Stimulated activated CD8-positive, alpha-beta memory T cell treated with anti-CD3 and anti-CD28 coated beads, Interleukin-4, amount 100 ng/mL, for 1 hour (primary cell): ENCODE measurements around the gene NDUFV1.
"Not testable (repeated sequence)": the region's sequence is repeated elsewhere in the genome, so short reads cannot be mapped to it uniquely, and the experiment has no call there.

ENCODE experiments used
- DNase-seq, 2 donors: peaks; one replicate each; pipeline ENCODE4 v3.0.0-alpha.2; 2020; ENCODE audit warnings: low read depth in 2 of 2, low spot score in 1 of 2

NDUFV1 gene

DNA sequence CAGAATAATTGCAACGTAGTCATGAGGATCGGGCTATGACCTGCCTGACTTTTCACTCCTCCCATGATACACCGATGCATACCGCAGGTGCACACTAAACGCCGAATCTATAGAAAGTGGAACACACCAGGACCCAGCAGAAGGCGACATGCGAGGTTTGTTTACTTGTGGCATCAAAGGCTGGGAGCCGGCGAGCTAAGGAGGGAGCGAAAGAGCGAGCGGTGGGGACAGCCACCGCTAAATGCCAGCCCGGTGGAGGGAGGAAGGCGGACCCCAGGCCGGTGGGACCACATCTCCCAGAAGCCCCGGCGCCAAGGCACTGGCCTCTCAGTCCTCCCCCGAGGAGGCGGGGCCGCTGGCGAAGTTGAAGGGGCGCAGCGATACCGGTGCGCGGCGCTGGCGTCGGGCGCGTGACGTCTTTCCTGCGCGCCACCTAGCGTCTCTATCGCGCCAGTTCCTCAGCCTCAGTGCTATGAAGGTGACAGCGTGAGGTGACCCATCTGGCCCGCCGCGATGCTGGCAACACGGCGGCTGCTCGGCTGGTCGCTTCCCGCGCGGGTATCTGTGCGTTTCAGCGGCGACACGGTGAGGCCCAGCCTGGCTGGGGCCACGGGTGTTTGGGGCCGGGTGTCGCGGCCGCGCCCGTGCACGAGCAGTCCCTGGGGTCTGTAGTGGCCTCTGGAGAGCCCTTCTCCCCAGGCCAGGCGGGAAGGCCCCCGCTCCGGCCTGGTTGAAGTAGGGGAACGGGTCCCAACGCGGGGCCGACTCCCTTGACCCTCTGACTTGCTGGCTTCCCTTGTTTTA lies at the start of gene NDUFV1:
Gene NDUFV1 (plus strand): TSS at position 445 of the 804 bp plus-strand sequence. CDS start 69 bp downstream, at position 514.
- DNase-seq, result peak; percentile 88 to 92

DNA sequence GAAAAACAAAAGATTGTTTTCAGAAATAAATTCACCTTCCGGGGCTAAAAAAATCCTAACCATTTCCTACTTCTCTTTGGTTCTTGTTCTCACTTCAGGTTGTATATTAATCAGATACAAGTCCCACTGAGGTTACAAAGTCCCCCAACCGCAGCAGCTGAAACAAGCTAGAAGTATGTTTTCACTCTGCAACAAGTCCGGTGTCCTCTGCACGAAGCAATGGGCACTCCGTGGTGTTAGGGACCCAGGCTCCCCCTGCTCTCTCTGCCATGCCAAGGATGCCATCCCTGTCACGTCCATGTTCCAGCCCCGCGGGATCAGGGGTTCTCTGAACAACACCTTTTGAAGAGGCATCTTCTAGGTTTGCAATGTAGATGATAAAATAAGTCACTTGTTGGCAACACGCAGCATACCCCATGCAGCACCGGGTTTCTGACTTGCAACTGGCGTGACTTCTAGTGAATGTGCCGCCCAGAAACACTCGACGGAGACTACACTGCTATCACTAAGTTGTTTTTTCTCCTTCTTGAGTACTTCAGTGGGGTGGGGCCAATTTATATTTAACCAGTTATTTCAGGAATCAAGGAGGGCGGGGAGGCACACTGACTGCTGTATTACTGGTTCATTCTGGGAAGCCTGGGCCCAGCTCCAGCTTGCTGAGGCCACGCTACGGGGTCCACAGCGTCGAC lies 48.5 kb upstream of the NDUFV1 start:
- no peak for DNase-seq

DNA sequence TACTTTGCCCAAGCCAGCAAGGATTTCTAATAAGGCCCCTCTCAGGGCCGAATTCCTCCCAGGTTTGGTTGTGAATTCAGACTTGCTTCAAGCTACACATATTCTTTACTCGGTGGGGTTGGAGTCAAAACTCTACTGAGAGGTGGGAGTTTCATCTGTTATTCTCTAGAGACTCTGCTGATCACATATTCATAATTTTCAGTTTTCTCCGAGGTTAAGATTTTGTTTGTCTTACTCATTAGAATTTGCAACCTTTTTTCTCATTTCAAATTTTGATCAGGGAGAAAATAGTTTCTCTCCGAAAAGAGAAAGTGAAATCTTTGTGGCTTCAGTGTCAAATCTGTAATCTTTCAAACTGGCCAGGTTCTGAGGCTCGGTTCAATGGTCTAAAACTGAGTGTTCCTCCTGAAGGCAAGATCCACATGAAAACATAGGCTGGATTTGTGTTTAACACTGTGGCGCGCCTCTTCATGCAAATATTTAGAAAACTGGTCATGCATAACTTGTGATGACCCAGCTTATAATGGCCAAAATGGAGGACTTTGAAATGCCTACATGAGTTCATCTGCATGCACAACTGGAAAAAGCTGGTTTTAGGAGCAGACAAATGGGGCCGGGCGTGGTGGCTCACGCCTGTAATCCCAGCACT lies 44.6 kb upstream of the NDUFV1 start:
- DNase-seq, result no peak

DNA sequence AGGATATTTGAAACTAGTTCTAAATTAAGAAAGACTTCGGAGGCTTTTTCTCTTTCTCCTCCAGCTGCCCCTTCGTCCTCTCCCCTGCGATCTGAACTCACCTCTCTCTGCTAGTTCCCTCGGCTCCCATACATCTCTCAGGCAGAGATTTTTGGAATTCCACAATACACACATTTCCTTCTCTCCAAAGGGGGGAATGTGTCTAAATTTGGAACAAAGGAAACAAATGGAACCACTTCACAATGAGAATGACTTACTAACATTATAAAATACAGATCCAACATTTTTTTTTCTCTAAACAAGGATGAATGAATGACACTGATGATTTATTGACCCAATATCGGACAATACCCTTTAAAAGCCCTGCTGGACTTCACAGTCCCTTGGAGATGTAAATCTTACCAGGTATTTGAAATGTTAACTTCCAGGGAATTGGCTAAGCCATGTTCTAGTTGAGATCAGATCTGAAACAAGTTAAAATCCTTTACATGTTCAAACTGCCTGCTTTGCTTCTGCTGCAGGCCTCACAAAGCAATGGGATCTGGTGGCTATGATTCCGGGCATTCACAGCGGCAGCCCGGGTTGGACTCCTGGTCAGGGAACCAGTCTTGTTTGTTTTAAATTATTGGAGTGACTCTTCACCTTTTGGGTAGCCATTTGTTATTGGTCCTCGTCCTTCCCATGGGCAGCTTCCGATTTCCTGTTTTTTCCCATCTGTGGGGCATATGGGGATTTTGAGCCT lies 43.6 kb upstream of the NDUFV1 start:
- DNase-seq, result no peak

DNA sequence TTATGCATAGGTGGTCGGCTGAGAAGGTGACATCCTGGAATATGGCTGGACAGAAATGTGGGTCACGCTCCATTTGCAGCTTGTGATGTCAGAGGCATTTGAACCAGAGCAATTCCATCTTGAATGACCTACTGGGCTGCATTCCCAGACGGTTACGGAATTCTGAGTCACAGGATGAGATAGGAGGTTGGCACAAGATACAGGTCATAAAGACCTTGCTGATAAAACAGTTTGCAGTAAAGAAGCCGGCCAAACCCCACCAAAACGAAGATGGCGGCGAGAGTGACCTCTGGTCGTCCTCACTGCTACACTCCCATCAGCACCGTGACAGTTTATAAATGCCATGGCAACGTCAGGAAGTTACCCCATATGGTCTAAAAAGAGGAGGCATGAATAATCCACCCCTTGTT lies 43.0 kb upstream of the NDUFV1 start:
- DNase-seq, result not testable (repeated sequence)

DNA sequence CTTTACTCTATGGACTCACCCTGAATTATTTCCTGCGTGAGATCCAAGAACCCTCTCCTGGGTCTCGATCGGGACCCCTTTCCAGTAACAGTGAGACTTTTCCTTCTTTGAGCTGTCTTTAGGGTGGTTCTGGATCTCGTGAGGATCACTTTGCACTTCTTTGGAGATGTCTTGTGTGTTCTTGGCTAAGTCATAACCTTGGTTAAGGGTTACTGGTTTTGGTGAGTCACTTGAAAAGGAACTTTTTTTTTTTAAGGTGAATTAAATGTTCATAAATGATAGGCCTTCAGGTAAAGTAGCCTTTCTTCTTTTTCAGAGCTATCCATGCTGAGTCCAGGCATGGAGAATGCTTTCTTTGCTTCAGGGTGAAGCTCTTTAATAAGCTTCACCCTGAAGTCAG lies 42.5 kb upstream of the NDUFV1 start:
- DNase-seq, result no peak

DNA sequence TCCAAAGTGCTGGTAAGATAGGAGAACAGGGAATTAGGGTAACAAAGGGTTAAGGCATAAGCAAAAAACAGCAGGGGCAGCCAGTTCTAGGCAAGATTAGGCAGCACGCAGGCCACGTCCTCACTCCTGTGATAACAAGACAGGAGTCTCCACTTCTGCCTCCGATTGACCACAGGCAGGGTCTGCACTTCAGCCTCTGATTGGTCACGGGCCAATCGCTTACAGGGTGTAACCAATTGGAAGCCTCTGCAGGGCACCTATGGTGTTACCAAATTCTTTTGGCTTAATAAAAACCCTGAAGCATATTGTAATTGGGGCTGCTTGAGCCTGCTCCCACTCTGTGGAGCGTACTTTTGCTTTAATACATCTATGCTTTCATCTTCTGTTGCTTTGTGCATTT lies 35.3 kb upstream of the NDUFV1 start:
- DNase-seq, result no peak

DNA sequence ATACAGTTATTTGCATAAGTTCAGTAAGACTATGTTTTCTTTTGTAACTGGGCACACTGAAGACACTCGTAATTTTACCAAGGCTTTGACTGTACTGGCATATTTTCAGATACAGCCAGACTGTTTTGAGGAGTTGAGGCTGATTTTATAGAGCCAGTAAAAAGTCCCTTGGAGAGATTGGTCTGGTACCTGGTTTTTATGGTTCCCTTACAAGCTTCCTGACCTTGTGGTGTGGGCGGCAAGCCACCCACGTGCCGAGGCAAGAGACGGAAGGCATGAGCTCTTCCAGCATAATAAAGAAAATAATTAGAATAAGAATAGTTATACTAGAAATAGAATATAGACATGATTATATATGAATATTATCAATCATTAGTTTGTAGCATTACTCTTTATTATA lies 34.4 kb upstream of the NDUFV1 start:
- DNase-seq, result no peak

DNA sequence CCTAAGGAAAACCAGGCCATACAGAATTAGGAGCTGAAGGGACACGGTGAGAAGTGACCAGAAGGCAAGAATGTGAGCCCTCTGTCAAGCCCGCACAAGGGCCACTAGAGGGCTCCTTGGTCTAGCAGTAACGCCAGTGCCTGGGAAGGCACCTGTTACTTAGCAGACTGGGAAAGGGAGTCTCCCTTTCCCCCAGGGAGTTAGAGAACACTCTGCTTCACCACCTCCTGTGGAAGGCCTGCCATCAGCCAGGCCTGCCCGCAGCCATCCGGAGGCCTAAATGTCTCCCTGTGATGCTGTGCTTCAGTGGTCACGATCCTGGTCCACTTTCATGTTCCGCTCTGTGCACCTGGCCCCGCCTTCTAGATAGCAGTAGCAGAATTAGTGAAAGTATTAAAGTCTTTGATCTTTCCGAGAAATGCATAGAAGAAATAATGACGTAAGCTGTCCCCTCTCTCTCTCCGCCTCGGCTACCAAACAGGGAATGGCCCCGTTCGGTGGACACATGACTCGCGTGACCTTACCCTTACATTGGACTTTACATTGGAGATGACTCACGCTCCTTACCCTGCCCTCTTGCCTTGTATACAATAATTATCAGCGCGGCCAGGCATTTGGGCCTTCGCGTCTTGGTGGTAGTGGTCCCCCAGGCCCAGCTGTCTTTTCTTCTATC lies 33.9 kb upstream of the NDUFV1 start:
- DNase-seq, result no peak

DNA sequence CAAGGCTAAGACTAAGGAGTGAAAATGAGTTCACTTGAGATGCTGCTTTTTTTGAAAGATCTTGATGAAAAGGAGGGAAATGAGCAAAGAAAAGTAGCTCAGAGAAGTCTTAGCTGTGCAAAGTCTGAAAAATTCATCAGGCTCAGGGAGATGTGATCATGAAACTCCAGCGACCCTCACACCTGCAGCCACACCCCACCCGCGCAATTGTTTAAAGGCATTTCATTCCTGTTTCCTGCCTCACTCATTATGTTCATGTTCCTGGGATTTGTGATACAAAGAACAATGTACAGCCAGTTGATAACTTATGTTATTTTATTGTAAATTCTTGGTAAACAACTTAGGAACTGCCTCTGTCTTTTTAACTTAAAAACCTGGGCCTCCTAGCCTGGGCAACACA lies 31.8 kb upstream of the NDUFV1 start:
- DNase-seq, result no peak

DNA sequence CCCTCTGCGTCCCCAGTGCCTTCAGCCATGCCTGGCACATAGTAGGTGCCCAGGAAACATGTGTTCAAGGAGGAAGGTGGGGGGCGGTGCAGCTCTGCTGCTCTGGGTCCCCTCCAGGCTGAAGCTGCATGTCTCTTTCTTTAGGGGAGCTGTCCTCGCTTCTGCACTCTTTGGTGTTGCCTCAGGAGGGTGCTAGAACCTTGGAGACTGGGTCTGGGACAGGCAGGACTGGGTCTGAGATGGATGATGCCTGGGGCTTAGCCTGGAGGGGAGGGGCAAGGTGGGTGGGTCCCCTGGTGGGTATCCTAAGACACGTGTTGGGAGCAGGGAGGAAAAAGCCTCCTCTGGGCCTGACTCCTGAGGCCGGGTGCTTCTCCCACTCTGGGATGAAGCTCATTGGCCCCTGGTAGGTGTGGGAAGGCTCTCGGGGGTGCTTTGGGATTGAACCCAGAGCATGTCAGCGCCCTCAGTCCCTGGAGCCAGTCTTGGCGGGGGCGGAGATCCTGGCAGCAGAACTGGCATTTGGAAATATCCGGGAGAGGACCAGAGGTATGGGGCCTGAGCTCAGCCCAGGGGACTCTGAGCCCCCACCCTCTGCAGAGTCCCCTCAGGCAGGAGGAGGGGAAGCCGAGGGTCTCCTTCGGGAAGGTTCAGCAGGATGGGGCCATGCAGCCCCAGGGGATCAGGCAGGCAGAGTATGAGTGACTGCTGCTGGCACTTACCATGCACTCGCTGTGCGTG lies 29.8 kb upstream of the NDUFV1 start:
- DNase-seq, result no peak

DNA sequence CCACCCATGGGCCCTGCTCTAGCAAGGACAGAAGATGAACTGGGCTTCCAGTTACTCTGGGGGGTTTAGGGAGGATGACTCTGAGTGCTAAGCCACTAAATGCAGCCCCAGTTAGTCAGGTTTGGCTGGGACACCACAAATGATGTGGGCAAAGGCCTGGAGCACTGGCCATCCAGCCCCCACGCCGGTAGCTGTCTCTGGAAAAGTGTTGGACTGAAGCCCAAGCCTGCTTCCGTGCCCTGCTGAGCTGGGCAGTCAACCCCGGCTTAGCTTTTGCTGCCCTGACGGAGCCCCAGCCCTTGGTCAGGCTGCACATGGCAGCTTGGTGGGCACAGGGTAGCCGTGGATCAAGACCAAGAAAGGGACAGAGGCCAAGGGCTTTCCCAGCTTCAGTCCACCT lies 28.8 kb upstream of the NDUFV1 start:
- DNase-seq, result no peak

DNA sequence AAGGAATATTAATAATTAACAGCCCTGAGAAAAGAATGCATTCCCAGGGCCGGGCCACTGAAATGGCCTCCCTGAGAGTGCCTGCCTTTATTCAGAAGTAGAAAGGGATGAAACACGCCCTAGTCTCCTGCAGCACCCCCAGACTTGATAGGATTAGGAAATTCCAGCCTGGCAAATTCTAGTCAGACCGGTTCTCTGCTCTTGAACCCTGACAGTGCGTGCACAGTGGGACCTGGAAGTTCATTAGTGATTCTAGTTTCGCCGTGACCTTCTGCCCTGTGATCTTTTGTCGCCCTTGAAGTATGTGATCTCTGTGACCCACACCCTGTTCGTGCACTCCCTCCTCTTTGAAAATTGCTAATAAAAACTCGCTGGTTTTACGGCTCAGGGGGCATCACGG lies 25.3 kb upstream of the NDUFV1 start:
- no peak for DNase-seq

DNA sequence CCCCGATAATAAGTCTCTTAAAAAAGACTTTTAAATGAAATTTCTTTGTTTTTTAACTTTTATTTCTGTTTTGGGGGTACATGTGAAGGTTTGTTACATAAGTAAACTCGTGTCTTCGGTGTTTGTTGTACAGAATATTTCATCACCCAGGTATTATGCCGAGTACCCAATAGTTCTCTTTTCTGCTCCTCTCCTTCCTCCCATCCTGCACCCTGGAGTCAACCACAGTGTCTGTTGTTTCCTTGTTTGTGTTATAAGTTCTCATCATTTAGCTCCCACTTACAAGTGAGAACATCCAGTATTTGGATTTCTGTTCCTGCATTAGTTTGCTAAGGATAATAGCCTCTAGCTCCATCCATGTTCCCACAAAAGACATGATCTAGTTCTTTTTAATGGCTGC lies 24.7 kb upstream of the NDUFV1 start:
- no peak for DNase-seq

DNA sequence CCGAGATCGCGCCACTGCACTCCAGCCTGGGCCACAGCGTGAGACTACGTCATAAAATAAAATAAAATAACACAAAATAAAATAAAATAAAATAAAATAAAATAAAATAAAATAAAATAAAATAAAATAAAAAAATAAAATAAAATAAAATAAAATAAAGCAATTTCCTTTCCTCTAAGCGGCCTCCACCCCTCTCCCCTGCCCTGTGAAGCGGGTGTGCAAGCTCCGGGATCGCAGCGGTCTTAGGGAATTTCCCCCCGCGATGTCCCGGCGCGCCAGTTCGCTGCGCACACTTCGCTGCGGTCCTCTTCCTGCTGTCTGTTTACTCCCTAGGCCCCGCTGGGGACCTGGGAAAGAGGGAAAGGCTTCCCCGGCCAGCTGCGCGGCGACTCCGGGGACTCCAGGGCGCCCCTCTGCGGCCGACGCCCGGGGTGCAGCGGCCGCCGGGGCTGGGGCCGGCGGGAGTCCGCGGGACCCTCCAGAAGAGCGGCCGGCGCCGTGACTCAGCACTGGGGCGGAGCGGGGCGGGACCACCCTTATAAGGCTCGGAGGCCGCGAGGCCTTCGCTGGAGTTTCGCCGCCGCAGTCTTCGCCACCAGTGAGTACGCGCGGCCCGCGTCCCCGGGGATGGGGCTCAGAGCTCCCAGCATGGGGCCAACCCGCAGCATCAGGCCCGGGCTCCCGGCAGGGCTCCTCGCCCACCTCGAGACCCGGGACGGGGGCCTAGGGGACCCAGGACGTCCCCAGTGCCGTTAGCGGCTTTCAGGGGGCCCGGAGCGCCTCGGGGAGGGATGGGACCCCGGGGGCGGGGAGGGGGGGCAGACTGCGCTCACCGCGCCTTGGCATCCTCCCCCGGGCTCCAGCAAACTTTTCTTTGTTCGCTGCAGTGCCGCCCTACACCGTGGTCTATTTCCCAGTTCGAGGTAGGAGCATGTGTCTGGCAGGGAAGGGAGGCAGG lies 23.2 kb upstream of the NDUFV1 start, which contains the start of gene GSTP1:
Gene GSTP1 (plus strand): TSS at position 566 of the 958 bp plus-strand sequence. CDS start 32 bp downstream, at position 598.
- peak; percentile 58 to 60 for DNase-seq

DNA sequence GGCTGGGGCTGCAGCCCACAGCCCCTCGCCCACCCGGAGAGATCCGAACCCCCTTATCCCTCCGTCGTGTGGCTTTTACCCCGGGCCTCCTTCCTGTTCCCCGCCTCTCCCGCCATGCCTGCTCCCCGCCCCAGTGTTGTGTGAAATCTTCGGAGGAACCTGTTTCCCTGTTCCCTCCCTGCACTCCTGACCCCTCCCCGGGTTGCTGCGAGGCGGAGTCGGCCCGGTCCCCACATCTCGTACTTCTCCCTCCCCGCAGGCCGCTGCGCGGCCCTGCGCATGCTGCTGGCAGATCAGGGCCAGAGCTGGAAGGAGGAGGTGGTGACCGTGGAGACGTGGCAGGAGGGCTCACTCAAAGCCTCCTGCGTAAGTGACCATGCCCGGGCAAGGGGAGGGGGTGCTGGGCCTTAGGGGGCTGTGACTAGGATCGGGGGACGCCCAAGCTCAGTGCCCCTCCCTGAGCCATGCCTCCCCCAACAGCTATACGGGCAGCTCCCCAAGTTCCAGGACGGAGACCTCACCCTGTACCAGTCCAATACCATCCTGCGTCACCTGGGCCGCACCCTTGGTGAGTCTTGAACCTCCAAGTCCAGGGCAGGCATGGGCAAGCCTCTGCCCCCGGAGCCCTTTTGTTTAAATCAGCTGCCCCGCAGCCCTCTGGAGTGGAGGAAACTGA lies 22.4 kb upstream of the NDUFV1 start:
- DNase-seq, result no peak

DNA sequence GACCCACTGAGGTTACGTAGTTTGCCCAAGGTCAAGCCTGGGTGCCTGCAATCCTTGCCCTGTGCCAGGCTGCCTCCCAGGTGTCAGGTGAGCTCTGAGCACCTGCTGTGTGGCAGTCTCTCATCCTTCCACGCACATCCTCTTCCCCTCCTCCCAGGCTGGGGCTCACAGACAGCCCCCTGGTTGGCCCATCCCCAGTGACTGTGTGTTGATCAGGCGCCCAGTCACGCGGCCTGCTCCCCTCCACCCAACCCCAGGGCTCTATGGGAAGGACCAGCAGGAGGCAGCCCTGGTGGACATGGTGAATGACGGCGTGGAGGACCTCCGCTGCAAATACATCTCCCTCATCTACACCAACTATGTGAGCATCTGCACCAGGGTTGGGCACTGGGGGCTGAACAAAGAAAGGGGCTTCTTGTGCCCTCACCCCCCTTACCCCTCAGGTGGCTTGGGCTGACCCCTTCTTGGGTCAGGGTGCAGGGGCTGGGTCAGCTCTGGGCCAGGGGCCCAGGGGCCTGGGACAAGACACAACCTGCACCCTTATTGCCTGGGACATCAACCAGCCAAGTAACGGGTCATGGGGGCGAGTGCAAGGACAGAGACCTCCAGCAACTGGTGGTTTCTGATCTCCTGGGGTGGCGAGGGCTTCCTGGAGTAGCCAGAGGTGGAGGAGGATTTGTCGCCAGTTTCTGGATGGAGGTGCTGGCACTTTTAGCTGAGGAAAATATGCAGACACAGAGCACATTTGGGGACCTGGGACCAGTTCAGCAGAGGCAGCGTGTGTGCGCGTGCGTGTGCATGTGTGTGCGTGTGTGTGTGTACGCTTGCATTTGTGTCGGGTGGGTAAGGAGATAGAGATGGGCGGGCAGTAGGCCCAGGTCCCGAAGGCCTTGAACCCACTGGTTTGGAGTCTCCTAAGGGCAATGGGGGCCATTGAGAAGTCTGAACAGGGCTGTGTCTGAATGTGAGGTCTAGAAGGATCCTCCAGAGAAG lies 21.6 kb upstream of the NDUFV1 start:
- DNase-seq, result no peak
